Measurements from ENCODE around the gene CTBP2. TPM values are rescaled to one million over a fixed set of nuclear protein-coding genes. Genes with fewer than 3 reads are reported as not detected.

The CTBP2 gene
- total RNA-seq, 4 donors from 2014 or later: 65.9 to 129 (median 71.2) TPM

- no peak for DNase-seq
- no peak overlapping the region for H3K4me3 ChIP-seq
- H3K27ac ChIP-seq: no peak overlapping the region
- peaks cover 0 to 5% of the 10 kb centered on the region in 2 donors for H3K27me3 ChIP-seq
- H3K9me3 ChIP-seq: no peaks in the 10 kb centered on the region
- no peaks in the 10 kb centered on the region for H3K36me3 ChIP-seq
- no peaks in the 10 kb centered on the region for H3K4me1 ChIP-seq
- no peak for TF ChIP-seq CTCF (IDR thresholded peaks at IDR 0.05)
- TF ChIP-seq POLR2A (IDR thresholded peaks at IDR 0.05): no peak
- intact Hi-C loops (cut with DNase I; ENCODE audit: low total_unique reads): no loop called here
These were observed 11.3 kb upstream of the CTBP2 start for GRCh38 chr10:125171402-125172306.

GRCh38 chr10:125169915-125170314, 9.6 kb upstream of the CTBP2 start:
- Histone ChIP-seq H3K4me1 (no peaks in the 10 kb centered on the region), H3K36me3 (no peaks in the 10 kb centered on the region), H3K9me3 (no peaks in the 10 kb centered on the region), H3K4me3 (no peak overlapping the region), H3K27ac (no peak overlapping the region), H3K27me3 (peaks cover 0 to 5% of the 10 kb centered on the region in 2 donors)
- intact Hi-C loops (cut with DNase I; ENCODE audit: low total_unique reads): no loop called here
- no peak for DNase-seq
- TF ChIP-seq POLR2A (IDR thresholded peaks at IDR 0.05): no peak
- no peak for TF ChIP-seq CTCF (IDR thresholded peaks at IDR 0.05)

GRCh38 chr10:125169279-125169678, 8.9 kb upstream of the CTBP2 start:
- Histone ChIP-seq H3K36me3 (no peaks in the 10 kb centered on the region), H3K27me3 (peaks cover 0 to 2% of the 10 kb centered on the region in 2 donors), H3K4me3 (no peak overlapping the region), H3K4me1 (no peaks in the 10 kb centered on the region), H3K27ac (no peak overlapping the region), H3K9me3 (no peaks in the 10 kb centered on the region)
- no peak for DNase-seq
- TF ChIP-seq POLR2A (IDR thresholded peaks at IDR 0.05) (no peak), CTCF (IDR thresholded peaks at IDR 0.05) (no peak)
- intact Hi-C loops (cut with DNase I; ENCODE audit: low total_unique reads): no loop called here

GRCh38 chr10:125166658-125167057, 6.3 kb upstream of the CTBP2 start:
- Histone ChIP-seq H3K27ac (no peak overlapping the region), H3K4me3 (no peak overlapping the region), H3K9me3 (no peaks in the 10 kb centered on the region), H3K36me3 (no peaks in the 10 kb centered on the region), H3K4me1 (no peaks in the 10 kb centered on the region), H3K27me3 (no peaks in the 10 kb centered on the region)
- intact Hi-C loops (cut with DNase I; ENCODE audit: low total_unique reads): no loop called here
- TF ChIP-seq CTCF (IDR thresholded peaks at IDR 0.05): no peak
- no peak for TF ChIP-seq POLR2A (IDR thresholded peaks at IDR 0.05)
- DNase-seq: no peak
